GM19099 (cell line): ENCODE results near the gene SETD3.

Experiments
- POLR2A ChIP-seq: IDR thresholded peaks from 3 replicates; pipeline ENCODE4 v1.6.1; 2011; ENCODE audit warnings: low read depth; ENCODE audit not compliant: insufficient read length; ENCODE audit errors: extremely low read depth

The SETD3 gene

GRCh38 chr14:99480917-99481744 is 472 bp upstream of the SETD3 start, which contains the start of gene CCNK:
Gene CCNK, plus strand, starts transcription at chr14:99481409. Its CDS starts 11,269 bp downstream, at chr14:99492678.
- peak; percentile 93 for TF ChIP-seq POLR2A

GRCh38 chr14:99479160-99479905 is 1.3 kb downstream of the SETD3 start:
- no peak for TF ChIP-seq POLR2A

DNA sequence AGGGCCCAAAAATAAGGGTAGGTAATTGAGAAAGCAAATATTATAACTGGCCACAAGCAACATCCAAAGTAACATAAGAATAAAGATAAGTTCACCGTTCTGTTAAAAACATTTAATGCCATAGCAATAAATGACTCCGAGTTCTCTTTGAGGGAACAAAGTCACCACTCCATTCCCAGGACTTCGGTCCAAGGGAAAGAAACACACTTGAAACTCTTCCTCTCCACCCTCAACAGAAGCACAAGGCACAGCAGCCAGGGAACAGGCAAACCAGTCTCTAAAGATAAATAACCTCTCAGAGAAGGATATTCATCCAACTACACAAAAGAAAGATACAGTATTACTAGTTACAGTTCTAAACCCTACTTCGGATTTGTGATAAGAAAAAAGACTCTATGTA is 2.5 kb downstream of the SETD3 start:
- no peak for TF ChIP-seq POLR2A

GRCh38 chr14:99476864-99477263 is 3.8 kb downstream of the SETD3 start:
- TF ChIP-seq POLR2A, result no peak

DNA sequence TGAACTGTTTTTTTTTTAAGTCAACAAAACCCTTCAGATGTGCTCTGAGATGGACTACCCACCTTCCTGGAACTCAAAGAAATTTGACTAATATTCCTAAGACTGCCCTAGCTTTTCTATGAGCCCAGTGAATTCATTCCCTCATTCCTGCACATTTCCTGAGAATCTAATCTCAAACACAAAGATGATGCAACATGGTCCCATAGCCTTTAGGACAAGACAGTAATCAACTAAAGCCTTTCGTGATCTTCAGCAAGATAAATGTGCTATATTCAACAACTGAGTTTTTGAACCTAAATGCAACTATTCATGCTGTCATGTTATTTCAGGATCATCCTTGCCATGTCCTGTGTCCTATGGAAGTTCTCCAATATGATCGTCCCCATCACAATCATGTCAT is 5.0 kb downstream of the SETD3 start:
- TF ChIP-seq POLR2A, result no peak

DNA sequence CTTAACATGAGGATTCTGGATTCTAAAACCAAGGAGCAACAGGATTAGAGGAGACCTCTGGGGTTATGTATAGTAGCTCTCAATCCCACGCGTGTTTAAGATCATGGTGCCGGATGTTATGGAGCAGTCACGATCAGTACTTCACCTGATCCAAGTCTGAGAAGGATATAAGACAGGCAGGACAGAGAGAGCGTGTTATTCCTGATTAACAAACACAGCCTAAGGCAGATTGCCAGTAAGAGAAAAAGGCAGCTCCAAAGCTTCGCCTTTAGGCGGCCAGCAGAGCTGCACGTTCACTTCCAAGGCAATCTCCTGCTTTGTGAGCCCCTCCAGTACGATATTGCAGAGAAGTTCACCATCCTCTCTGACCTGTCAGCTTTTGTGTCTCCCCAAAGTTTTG is 5.5 kb downstream of the SETD3 start:
- TF ChIP-seq POLR2A, result no peak

DNA sequence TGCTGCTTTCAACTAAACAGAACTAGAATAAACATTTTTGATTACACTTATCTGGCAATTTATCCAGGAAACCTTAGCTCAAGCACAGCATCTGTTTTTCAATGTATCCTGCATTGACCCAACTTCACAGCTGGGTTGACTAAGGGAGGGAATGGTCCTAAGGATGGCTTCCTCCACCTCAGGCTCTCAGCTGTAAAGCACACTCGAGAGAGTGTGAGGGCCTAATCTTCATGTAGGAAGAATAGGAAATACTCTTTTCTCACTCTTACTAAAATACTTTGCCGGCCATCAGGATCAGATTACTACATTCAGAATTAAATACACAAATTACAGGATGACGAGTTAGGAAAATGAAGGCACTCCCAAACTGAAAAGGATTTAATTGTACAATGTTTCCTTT is 7.2 kb downstream of the SETD3 start:
- TF ChIP-seq POLR2A, result no peak

DNA sequence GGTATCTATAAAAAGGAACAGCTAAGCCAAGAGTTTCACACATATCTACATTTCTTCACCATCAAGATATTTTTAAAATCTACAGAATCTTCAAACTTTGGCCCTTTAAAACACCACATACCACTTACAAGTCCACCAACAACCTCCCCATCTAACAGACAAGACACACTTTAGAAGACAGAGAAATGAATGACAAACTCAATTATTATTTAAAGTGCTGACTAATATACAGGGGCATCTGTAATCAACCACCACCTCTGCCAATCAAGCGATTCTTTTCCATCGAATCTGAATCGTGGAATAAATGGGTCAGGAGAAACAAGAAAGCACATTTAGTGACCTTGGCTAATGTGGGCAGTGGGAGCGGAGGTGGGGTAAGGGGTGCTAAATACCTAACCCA is 7.7 kb downstream of the SETD3 start:
- no peak for TF ChIP-seq POLR2A

GRCh38 chr14:99471731-99472130 is 8.9 kb downstream of the SETD3 start:
- TF ChIP-seq POLR2A, result no peak

GRCh38 chr14:99468836-99469592 is 11.6 kb downstream of the SETD3 start:
- no peak for TF ChIP-seq POLR2A

DNA sequence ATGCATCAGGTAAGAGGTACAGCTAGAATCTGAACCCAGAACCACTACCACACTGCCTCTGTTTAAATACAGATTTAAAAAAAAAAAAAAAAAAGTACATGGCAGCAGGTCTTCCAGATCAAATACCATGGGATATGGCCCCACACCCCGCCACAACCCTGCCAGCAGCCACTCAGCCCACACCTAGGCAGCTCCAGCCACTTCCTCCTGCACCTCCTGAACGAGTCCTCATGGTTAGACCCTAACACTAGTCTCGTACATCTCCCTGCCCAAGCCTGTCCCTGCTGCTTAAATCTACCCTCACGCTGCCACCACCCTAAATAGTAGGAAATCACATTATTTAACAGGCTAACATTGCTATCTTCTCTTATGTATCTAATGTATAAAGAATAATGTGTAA is 12.6 kb downstream of the SETD3 start:
- TF ChIP-seq POLR2A, result no peak

- TF ChIP-seq POLR2A, result no peak
These were observed 13.2 kb downstream of the SETD3 start for GRCh38 chr14:99467336-99468078.

DNA sequence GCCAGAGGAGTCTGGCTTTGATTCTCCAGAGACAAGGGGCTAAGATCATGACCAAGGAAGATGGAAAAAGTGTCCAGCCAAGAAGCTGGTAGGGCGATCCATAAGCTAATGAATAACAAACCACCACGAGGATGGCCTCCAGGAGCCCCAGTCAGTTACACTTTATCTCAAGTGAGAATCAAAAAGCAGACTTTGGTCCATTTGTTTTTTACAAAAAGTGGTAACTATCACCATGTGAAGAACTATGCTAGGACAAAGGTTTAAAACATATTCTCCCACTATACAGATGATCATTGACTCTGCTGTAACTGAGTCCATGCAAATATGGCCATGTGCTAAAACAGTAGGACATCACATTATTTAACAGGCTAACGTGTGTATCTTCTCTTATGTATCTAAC is 13.9 kb downstream of the SETD3 start:
- no peak for TF ChIP-seq POLR2A

GRCh38 chr14:99465288-99465687 is 15.4 kb downstream of the SETD3 start:
- no peak for TF ChIP-seq POLR2A

DNA sequence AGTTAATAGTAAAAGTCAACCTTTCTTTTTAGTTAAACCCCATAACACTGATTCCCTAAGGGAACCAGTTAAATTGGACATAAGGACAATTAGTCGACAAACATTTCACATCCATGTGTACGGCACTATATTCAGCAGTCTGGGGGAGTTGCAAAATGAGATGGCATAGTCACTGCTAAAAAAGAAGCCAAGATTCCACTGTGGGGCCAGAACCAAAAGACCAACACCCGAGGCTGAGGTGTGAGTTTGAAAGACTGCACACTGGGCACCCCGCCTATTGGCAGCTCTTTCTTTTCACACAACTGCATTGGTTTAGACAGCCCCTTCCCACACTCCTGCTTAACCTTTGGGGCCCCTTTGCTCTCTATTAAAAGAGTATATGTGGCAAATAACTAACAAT is 16.7 kb downstream of the SETD3 start:
- TF ChIP-seq POLR2A, result no peak
